GM12872 (cell line): ENCODE measurements around the gene MCRIP1.

Experiments used
- CTCF ChIP-seq: IDR thresholded peaks from 3 replicates; pipeline ENCODE4 v1.5.1; 2011; ENCODE audit warnings: low read depth, mild to moderate bottlenecking, low read length, moderate library complexity; ENCODE audit not compliant: insufficient read depth

Gene MCRIP1

GRCh38 chr17:81802048-81802758 lies 30.9 kb downstream of the MCRIP1 start:
- no peak for TF ChIP-seq CTCF

GRCh38 chr17:81801327-81801726 lies 31.8 kb downstream of the MCRIP1 start:
- TF ChIP-seq CTCF, result no peak

- no peak for TF ChIP-seq CTCF
Observed at GRCh38 chr17:81794509-81794908, 38.6 kb downstream of the MCRIP1 start.

GRCh38 chr17:81794074-81794476 lies 39.0 kb downstream of the MCRIP1 start:
- no peak for TF ChIP-seq CTCF

GRCh38 chr17:81792675-81793615 lies 40.1 kb downstream of the MCRIP1 start:
- no peak for TF ChIP-seq CTCF
